Stimulated activated naive CD4-positive, alpha-beta T cell (primary cell): ENCODE measurements around the gene MED13L.
A peak's percentile ranks its signal among the peaks of the same experiment; 100 is the strongest.

Experiments used
- DNase-seq, 6 experiments: peaks; one replicate each; lab custom pipeline; 2025; lab: John Stamatoyannopoulos, UW

Gene MED13L

DNA sequence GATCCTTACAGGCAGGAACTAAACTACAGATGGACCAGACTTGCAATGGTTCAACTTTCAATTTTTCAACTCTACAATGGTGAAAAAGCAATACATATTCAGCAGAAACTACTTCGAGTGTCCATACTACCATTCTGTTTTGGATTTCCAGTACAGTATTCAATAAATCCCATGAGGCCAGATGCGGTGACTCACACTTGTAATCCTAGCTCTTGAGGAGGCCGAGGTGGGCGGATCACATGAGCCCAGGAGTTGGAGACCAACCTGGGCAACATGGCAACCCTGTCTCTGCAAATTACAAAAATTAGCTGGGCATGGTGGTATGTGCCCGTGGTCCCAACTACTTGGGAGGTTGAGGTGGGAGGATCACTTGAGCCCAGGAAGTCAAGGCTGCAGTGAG is 336.1 kb downstream of the MED13L start:
- DNase-seq: no peak

DNA sequence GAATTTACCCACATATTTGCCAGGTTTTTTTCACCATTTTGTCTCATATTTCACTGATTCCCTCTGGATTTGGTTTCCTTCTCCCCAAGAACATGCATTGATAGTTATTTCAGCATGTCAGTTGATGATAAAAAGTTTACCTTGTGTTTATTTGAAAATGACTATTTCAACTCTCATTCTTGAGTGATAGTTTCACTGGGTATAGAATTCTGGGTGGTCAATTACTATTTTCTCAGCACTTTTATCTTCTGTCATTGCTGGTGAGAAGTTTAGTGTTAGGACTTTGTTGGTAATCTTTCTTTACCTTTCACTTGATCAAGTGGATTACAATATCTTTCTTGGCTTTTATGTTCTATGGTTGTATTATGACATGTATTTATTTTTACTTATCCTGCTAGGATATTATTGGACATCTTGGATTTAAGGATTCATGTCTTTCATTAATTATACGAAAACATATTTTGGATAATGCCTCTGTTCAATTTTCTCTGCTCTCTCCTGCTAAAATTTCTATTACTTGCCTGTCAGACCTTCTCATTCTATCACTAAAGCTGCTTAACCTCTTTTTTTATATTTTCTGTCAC is 338.6 kb downstream of the MED13L start:
- no peak for DNase-seq

- DNase-seq: no peak
Measured at GRCh38 chr12:115936997-115937916, 340.2 kb downstream of the MED13L start.

DNA sequence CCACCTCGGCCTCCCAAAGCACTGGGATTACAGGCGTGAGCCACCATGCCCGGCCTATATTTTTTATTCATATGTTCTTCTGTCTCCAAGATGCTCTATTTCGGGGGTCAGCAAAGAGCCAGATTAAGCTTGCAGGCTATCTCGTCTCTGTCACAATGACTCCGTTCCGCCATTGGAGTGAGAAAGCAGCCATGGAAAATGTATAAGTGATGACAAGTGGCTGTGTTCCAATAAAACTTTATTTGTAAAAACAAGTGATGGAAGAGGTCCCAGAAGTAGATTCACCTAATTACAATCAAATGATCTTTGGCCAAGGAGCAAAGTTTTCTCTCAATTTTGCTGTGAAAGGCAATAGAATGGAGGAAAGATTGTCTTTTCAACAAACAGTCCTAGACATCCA is 342.6 kb downstream of the MED13L start:
- DNase-seq: no peak

- no peak for DNase-seq
Measured at GRCh38 chr12:115934046-115934445, 343.4 kb downstream of the MED13L start.

GRCh38 chr12:115932066-115932465 is 345.4 kb downstream of the MED13L start:
- DNase-seq: no peak

- DNase-seq: no peak
Measured at GRCh38 chr12:115930336-115930735, 347.2 kb downstream of the MED13L start.

- DNase-seq: no peak
Measured at GRCh38 chr12:115926037-115926670, 351.3 kb downstream of the MED13L start.

- DNase-seq: no peak
Measured at GRCh38 chr12:115923851-115924250, 353.6 kb downstream of the MED13L start.

GRCh38 chr12:115922952-115923564 is 354.4 kb downstream of the MED13L start:
- no peak for DNase-seq

DNA sequence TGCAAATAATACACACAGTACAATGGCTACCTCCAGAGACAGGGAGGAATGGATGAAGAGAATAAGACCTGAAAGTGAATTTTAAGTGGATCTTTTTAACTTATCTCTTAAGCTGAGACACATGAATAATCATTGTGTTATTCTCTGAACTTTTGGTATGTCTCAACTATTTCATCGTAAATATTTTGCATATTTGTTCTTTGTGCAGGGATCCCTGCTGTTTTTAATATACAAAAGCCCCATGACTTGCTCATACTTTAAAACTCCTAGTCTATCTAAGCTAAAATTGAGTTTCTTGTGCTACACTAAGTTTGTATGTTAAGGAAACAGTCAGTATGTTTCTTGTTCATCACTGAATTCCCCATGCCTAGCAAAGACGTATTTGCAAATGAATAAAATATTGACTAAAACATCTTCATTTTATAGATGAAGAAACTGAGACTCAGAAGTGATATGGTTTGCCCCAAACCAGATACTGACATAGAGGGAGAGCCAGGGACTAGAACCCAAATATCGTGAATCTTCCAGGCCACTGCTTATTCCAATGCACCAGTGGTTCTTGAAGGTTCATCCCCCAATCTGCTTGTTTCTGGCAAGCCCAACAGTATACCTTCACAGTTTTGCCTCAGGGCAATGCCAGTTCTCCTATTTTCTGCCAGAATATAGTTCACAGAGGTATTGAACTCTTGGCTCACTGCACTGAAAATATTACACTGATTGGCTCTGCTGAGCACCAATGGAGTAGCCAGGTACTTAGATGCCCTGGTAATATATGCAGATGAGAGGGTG is 356.9 kb downstream of the MED13L start:
- DNase-seq: no peak

DNA sequence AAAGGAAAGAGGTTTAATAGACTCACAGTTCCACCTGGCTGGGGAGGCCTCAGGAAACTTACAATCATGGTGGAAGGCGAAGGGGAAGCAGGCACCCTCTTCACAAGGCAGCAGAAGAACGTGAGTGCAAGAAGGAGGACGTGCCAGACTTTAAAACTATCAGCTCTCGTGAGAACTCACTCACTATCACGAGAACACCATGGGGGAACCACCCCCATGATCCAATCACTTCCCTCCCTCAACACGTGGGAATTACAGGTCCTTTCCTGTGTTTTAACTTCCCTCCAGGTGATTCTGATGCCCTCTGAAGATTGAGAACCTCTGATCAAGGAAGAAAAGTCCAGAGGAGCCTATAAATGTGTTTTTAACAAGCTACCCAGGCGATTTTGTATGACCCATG is 358.7 kb downstream of the MED13L start:
- DNase-seq: no peak

DNA sequence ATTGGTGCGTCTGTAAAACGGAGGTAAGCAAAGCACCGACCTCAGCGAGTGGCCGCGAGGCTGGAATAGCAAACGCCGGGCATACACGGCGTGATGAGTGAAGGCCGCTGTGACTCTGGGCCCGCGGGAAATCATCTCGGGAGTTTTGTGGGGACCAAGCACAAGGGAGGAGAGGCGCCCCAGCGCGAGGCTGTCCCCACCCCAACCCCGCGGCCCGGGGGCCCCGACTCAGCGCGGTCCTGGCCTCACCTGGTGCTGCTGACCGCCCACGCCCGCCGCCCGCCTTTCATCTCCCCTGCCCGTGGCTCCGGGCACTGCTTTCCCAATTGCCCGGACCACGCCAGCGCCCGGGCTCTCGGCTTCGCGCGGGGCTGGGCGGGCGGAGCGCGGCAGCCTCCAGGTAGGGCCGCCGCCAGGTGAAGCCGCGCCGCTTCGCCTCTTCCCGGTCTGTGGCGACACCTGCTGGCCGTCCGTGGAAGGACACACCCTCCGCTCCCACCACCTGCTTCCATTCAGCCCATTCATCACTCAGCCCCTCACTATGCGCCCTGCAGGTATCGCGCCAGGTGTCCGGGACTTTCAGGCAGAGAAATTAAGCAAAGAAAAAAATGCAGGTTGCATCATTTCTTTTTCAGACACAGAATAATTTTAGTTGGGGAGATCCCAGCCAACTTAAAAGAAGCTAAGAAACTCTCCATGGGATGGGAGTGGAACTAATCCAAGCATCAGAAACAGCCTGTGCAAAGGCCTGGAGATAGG is 360.4 kb downstream of the MED13L start:
- peak; percentile 37 to 80 (median 60) for DNase-seq

DNA sequence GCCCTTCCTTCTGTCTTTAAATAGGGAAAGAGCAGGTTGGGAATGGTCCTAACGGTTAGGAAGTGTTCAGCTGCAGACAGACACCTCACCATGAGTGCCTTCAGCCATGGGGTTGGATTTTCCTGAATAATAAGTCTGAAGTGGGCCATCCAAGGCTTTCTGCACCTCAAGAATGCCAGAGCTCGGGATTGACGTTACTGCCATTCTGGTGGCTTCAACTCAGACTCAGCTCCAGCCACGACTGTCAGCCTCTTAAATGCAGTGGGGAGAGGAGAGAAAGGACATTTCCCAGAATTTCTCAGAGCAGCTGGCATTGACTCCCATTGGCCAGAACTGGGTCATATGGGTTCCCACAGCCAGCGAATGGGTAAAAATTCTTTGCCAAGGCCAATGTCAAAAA is 363.4 kb downstream of the MED13L start:
- DNase-seq: no peak

DNA sequence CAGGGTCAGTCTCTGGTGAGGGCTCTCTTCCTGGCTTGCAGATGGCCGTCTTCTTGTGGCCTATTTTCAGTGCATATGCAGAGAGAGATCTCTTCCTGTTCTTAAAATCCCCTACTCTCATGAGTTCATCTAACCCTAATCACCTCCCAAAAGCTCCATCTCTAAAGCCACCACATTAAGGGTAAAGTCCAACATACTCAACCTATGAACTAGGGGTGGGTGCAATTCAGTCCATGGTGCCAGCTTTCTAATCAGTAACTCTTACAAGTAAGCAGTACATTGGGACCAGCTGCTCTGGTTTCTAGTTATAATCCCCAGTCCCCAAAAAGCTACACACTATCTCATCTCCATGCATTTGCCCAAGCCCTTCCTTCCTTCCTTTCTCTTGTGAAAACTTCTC is 365.1 kb downstream of the MED13L start:
- DNase-seq: no peak

DNA sequence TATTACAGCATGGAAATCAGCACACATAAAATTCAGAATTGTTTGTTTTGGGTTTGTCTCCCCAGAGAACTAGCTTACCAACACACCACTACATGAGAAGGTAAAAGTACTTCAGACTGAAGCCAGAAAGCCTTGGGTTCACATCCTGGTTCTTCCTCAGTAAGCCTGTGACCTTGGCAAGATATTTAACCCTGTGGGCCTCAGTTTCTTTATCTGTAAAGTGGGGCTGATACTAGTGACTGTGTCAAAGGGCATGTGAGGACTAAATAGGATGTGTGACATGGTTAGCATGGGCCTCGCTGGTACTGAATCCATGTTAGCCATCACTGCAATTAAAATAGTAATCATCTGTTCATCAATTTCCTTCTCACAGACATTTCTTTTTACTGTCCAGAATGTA is 366.1 kb downstream of the MED13L start:
- no peak for DNase-seq

- no peak for DNase-seq
Measured at GRCh38 chr12:115910057-115910456, 367.4 kb downstream of the MED13L start.
